Mononuclear cell (primary cell): ENCODE data around the gene TAPBPL. TPM values are rescaled to one million over a fixed set of nuclear protein-coding genes. Genes with fewer than 3 reads are reported as not detected.
"Not testable (repeated sequence)": the region's sequence is repeated elsewhere in the genome, so short reads cannot be mapped to it uniquely, and the experiment has no call there.

Experiments used
- H3K27me3 ChIP-seq: 2 replicates; pipeline ENCODE4 v1.6.0; 2011; ENCODE audit warnings: low read length, control low read depth; ENCODE audit not compliant: insufficient read depth
- H3K4me1 ChIP-seq: 2 replicates; pipeline ENCODE4 v1.5.1; 2011; ENCODE audit warnings: mild to moderate bottlenecking, low read length, control low read depth; ENCODE audit not compliant: insufficient read depth
- H3K4me3 ChIP-seq: 2 replicates; pipeline ENCODE4 v1.5.1; 2011; ENCODE audit warnings: mild to moderate bottlenecking, low read length, moderate library complexity
- H3K9me3 ChIP-seq: 2 replicates; pipeline ENCODE4 v1.5.1; 2011; ENCODE audit warnings: low read depth, mild to moderate bottlenecking, control low read depth, low read length
- total RNA-seq: library from RNA; depleted of rRNA; stranded (reverse); fragments of >200 nt; gene quantifications from one replicate; pipeline ENCODE4 v1.2.3, GENCODE V29; 2012

Gene TAPBPL
- total RNA-seq, 1 donor: 28.7 TPM

DNA sequence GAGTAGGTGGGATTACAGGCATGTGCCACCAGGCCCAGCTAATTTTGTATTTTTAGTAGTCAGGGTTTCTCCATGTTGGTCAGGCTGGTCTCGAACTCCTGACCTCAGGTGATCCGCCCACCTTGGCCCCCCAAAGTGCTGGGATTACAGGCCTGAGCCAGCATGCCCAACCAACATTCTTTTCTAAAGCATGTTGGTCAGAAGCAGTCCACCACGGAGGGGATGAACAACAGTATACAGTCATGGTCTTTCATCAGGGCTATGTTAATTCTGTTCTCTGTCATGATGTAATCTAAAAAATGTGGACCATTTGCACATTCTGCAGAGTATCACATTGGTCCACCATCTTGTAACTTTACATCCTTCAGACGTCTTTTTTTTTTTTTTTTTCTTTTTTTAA lies 37.6 kb downstream of the TAPBPL start:
- peaks cover 11% of the 10 kb centered on the region for H3K4me1 ChIP-seq
- no peak overlapping the region for H3K4me3 ChIP-seq
- no peaks in the 10 kb centered on the region for H3K9me3 ChIP-seq
- no peaks in the 10 kb centered on the region for H3K27me3 ChIP-seq

DNA sequence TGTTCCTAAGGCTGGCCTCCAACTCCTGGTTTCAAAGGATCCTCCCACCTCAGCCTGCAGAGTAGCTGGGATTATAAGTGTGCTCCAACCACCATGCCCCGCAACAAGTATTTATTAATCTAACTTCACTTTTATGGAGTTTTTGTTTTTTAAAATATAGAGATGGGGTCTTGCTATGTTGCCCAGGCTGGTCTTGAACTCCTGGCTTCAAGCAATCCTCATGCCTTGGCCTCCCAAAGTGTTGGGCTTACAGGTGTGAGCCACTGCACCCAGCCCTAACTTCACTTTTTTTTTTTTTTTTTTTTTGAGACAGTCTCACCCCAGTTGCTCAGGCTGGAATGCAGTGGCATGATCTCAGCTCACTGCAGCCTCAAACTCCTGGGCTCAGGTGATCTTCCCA lies 38.8 kb downstream of the TAPBPL start:
- H3K4me3 ChIP-seq, H3K9me3 ChIP-seq, H3K27me3 ChIP-seq: not testable (repeated sequence)
- H3K4me1 ChIP-seq: peaks cover 23% of the 10 kb centered on the region

- H3K4me3 ChIP-seq: peak within 1 kb of the TSS; percentile 88
- H3K9me3 ChIP-seq: no peaks in the 10 kb centered on the region
- H3K27me3 ChIP-seq: no peaks in the 10 kb centered on the region
- peaks cover 35% of the 10 kb centered on the region for H3K4me1 ChIP-seq
Observed at GRCh38 chr12:6492838-6493496, 41.1 kb downstream of the TAPBPL start, which contains the start of gene MRPL51. TSS of gene MRPL51 (minus strand) at chr12:6493262. CDS start at chr12:6493136, 126 bp downstream.

DNA sequence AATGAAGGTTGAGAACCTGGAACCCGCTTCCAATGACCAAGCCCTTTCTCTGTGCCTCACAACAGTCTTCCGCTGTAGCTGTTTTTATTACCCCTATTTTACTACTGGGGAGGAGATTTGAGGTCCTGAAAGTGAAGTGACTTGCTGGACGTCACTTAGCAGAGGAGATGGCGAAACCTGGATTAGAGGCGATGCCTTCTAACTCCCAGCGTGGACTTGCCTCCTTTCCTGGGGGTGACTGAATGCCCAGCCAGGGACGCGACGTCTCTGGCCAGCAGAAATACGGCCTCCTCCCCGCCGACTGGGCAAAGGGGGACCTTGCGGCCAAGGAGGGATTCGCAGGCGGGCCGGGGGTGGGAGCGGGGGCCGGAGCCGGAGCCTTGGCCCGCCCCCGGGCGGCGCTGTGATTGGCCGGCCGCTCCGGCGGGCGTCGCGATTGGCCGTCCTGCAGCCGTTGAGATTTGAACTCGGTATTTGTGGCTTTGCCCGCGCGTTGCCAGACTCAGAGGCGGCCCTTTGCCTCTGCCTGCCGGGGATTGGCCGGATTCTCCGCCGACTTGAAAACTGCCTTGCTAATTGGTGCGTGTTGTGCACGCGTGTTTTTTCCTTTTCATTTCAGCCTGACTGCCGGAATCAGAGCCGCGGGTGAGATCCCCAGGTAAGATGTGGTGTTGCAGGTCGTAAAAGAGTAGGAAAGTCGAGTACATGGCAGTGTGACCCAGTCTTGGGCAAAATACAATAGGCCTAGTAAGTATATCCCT lies 41.8 kb downstream of the TAPBPL start, which contains the start of gene NCAPD2:
NCAPD2 (plus strand) TSS at position 606 of the 761 bp plus-strand sequence. CDS start 997 bp downstream, outside the sequence.
- peak within 1 kb of the TSS; percentile 88 for H3K4me3 ChIP-seq
- no peaks in the 10 kb centered on the region for H3K27me3 ChIP-seq
- no peaks in the 10 kb centered on the region for H3K9me3 ChIP-seq
- peaks cover 35% of the 10 kb centered on the region for H3K4me1 ChIP-seq

GRCh38 chr12:6494258-6494743 lies 42.5 kb downstream of the TAPBPL start:
- H3K4me1 ChIP-seq: peaks cover 35% of the 10 kb centered on the region
- H3K9me3 ChIP-seq: no peaks in the 10 kb centered on the region
- H3K27me3 ChIP-seq: no peaks in the 10 kb centered on the region
- peak overlapping the region; percentile 88 for H3K4me3 ChIP-seq

DNA sequence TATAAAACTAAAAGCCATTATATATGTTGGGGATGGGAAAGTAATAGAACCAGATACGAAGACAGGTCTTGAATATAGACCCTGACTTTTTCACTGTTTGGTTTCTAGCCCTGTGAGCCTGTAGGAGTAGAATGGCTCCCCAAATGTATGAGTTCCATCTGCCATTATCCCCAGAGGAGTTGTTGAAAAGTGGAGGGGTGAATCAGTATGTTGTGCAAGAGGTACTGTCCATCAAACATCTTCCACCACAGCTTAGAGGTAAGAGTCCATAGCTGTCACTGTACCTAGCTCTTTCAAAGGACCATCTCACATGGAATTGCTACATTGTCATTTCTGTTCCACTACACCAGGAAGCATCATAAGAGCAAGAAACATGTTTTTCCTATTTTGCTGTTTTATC lies 43.1 kb downstream of the TAPBPL start:
- H3K27me3 ChIP-seq: no peaks in the 10 kb centered on the region
- H3K4me1 ChIP-seq: peaks cover 35% of the 10 kb centered on the region
- H3K9me3 ChIP-seq: no peaks in the 10 kb centered on the region
- H3K4me3 ChIP-seq: no peak overlapping the region

DNA sequence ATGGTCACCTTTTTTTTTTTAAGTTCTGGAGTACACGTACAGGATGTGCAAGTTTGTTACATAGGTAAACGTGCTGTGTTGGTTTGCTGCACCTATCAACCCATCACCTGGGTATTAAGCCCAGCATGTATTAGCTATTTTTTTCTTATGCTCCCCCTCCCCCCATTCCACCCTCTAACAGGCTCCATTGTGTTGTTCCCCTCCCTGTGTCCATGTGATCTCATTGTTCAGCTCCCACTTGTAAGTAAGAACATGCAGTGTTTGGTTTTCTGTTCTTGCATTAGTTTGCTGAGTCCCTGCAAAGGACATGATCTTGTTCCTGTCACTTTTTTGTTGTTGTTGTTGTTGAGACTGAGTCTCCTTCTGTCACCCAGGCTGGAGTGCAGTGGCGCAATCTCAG lies 45.4 kb downstream of the TAPBPL start:
- not testable (repeated sequence) for H3K9me3 ChIP-seq, H3K4me3 ChIP-seq, H3K27me3 ChIP-seq
- H3K4me1 ChIP-seq: peaks cover 33% of the 10 kb centered on the region

DNA sequence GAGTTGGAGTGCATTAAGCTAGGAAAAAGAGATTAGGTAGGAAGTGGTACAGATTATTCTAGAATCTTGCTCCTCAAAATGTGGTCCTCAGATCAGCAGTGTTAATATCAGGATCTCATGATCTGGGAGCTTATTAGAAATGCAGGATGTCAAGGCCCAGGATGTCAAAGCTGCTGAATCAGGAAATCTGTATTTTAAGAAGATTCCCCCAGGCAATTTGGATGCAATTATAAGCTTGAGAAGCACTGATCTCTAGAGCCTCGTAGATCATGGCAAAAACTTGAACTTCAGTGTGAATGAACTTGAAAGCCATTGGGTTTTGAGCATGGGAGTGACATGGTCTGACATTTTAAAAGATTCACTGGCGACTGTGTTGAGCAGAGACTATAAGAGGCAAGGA lies 48.6 kb downstream of the TAPBPL start:
- Histone ChIP-seq H3K27me3 (no peaks in the 10 kb centered on the region), H3K4me1 (peaks cover 14% of the 10 kb centered on the region), H3K4me3 (no peak overlapping the region), H3K9me3 (no peaks in the 10 kb centered on the region)

GRCh38 chr12:6507102-6507998 lies 55.5 kb downstream of the TAPBPL start:
- no peak overlapping the region for H3K4me3 ChIP-seq
- H3K4me1 ChIP-seq: no peaks in the 10 kb centered on the region
- no peaks in the 10 kb centered on the region for H3K9me3 ChIP-seq
- no peaks in the 10 kb centered on the region for H3K27me3 ChIP-seq

GRCh38 chr12:6508087-6508486 lies 56.2 kb downstream of the TAPBPL start:
- no peak overlapping the region for H3K4me3 ChIP-seq
- no peaks in the 10 kb centered on the region for H3K9me3 ChIP-seq
- H3K27me3 ChIP-seq: no peaks in the 10 kb centered on the region
- no peaks in the 10 kb centered on the region for H3K4me1 ChIP-seq

Other genes with a start within 250 kb of the TAPBPL start
- not detected for gene PLEKHG6, start 141.4 kb upstream of the TAPBPL start, total RNA-seq
- gene TNFRSF1A, start 110.0 kb upstream of the TAPBPL start, total RNA-seq: 75.2 TPM
- gene SCNN1A, start 76.5 kb upstream of the TAPBPL start, total RNA-seq: 1.2 TPM
- 29.8 TPM for gene LTBR, start 67.9 kb upstream of the TAPBPL start, total RNA-seq
- 24.3 TPM for gene CD27, start 7.1 kb upstream of the TAPBPL start, total RNA-seq
- gene VAMP1, start 18.6 kb downstream of the TAPBPL start, total RNA-seq: 13.9 TPM
- 14.7 TPM for gene MRPL51, start 41.2 kb downstream of the TAPBPL start, total RNA-seq
- 7.5 TPM for gene NCAPD2, start 42.1 kb downstream of the TAPBPL start, total RNA-seq
- gene GAPDH, start 82.5 kb downstream of the TAPBPL start, total RNA-seq: 2,093 TPM
- 8.0 TPM for gene IFFO1, start 104.0 kb downstream of the TAPBPL start, total RNA-seq
- gene NOP2, start 116.2 kb downstream of the TAPBPL start, total RNA-seq: 44.2 TPM
- gene CHD4, start 155.3 kb downstream of the TAPBPL start, total RNA-seq: 208 TPM
- gene LPAR5, start 183.9 kb downstream of the TAPBPL start, total RNA-seq: 4.1 TPM
- gene ACRBP, start 195.4 kb downstream of the TAPBPL start, total RNA-seq: 24.1 TPM
- 31.3 TPM for gene ING4, start 211.1 kb downstream of the TAPBPL start, total RNA-seq
- gene ZNF384, start 237.3 kb downstream of the TAPBPL start, total RNA-seq: 23.2 TPM
- gene PIANP, start 248.8 kb downstream of the TAPBPL start, total RNA-seq: not detected